ENCODE results near the gene LRPAP1. TPM values are rescaled to one million over a fixed set of nuclear protein-coding genes. Genes with fewer than 3 reads are reported as not detected.

The LRPAP1 gene
- total RNA-seq, 1 donor from 2014 or later: 53.7 TPM

- peaks cover 15% of the 10 kb centered on the region for H3K27me3 ChIP-seq (ENCODE audit: control insufficient read depth, insufficient read depth, low read length)
- no peak for TF ChIP-seq CTCF (IDR thresholded peaks at IDR 0.05; ENCODE audit: insufficient read depth, low read length, severe bottlenecking)
- FAIRE-seq (no peak), DNase-seq (ENCODE audit: low read depth) (no peak)
- no peaks in the 10 kb centered on the region for H3K36me3 ChIP-seq (ENCODE audit: control insufficient read depth, insufficient read depth, low read length)
- H3K4me3 ChIP-seq (ENCODE audit: low read depth, low read length): no peak overlapping the region
These were observed 51.1 kb downstream of the LRPAP1 start for GRCh38 chr4:3481113-3481531.

DNA sequence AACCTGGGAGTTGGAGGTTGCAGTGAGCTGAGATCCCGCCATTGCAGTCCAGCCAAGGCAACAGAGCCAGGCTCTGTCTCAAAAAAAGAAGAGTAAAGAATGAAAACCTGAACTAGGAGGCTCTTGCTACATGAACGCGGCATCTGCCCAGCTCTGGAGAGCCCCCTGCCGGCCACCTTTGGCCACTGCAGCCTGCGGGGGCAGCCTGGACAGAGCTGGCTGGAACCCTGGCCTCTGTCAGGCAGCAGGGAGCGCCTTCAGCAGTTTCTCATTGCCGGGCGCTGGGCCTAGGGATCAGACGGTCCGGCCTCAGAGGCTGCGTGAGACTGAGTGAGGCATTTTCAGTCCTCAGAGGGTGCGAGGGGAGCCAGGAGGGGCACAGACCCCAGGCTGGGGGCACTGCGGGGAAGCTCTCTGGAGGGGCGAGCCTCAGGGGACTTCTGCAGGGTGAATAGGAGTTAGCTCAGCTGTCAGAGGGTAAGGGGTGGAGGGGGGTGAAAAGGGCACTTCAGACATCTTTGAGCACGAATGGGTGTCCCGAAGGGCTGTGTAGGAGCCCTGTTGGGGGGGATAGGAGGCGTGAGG, 51.6 kb downstream of the LRPAP1 start:
- DNase-seq (ENCODE audit: low read depth) (peak; percentile 50), FAIRE-seq (no peak)
- Histone ChIP-seq H3K27me3 (ENCODE audit: control insufficient read depth, insufficient read depth, low read length) (peaks cover 17% of the 10 kb centered on the region), H3K36me3 (ENCODE audit: control insufficient read depth, insufficient read depth, low read length) (no peaks in the 10 kb centered on the region), H3K4me3 (ENCODE audit: low read depth, low read length) (no peak overlapping the region)
- peak; percentile 98 for TF ChIP-seq CTCF (IDR thresholded peaks at IDR 0.05; ENCODE audit: insufficient read depth, low read length, severe bottlenecking)

GRCh38 chr4:3479358-3480101, 52.7 kb downstream of the LRPAP1 start:
- no peak overlapping the region for H3K4me3 ChIP-seq (ENCODE audit: low read depth, low read length)
- DNase-seq (ENCODE audit: low read depth): no peak
- H3K27me3 ChIP-seq (ENCODE audit: control insufficient read depth, insufficient read depth, low read length): peaks cover 22% of the 10 kb centered on the region
- no peak for TF ChIP-seq CTCF (IDR thresholded peaks at IDR 0.05; ENCODE audit: insufficient read depth, low read length, severe bottlenecking)
- no peaks in the 10 kb centered on the region for H3K36me3 ChIP-seq (ENCODE audit: control insufficient read depth, insufficient read depth, low read length)
- FAIRE-seq: no peak

- Histone ChIP-seq H3K27me3 (ENCODE audit: control insufficient read depth, insufficient read depth, low read length) (peaks cover 23% of the 10 kb centered on the region), H3K36me3 (ENCODE audit: control insufficient read depth, insufficient read depth, low read length) (no peaks in the 10 kb centered on the region), H3K4me3 (ENCODE audit: low read depth, low read length) (no peak overlapping the region)
- FAIRE-seq (no peak), DNase-seq (ENCODE audit: low read depth) (no peak)
- TF ChIP-seq CTCF (IDR thresholded peaks at IDR 0.05; ENCODE audit: insufficient read depth, low read length, severe bottlenecking): no peak
These were observed 53.5 kb downstream of the LRPAP1 start for GRCh38 chr4:3478446-3479357.

- no peak for TF ChIP-seq CTCF (IDR thresholded peaks at IDR 0.05; ENCODE audit: insufficient read depth, low read length, severe bottlenecking)
- Histone ChIP-seq H3K36me3 (ENCODE audit: control insufficient read depth, insufficient read depth, low read length) (no peaks in the 10 kb centered on the region), H3K4me3 (ENCODE audit: low read depth, low read length) (no peak overlapping the region), H3K27me3 (ENCODE audit: control insufficient read depth, insufficient read depth, low read length) (peaks cover 28% of the 10 kb centered on the region)
- DNase-seq (ENCODE audit: low read depth) (no peak), FAIRE-seq (no peak)
These were observed 54.3 kb downstream of the LRPAP1 start for GRCh38 chr4:3477750-3478430.

All from bronchial epithelial cell (primary cell).